Mucosa of rectum (tissue), 2 donors: ENCODE measurements around the gene CYREN.
"Not testable (repeated sequence)": the region's sequence is repeated elsewhere in the genome, so short reads cannot be mapped to it uniquely, and the experiment has no call there.

Source experiments
- H3K27ac ChIP-seq, 2 donors: one replicate each; pipeline ENCODE4 v1.7.0; 2013; ENCODE audit warnings: inconsistent platforms in 2 of 2, low read depth in 2 of 2, low read length in 2 of 2
- H3K27me3 ChIP-seq, 2 donors: one replicate each; pipeline ENCODE4 v1.7.0; 2013; ENCODE audit warnings: low read length in 2 of 2; ENCODE audit not compliant: control insufficient read depth in 2 of 2, insufficient read depth in 2 of 2
- H3K36me3 ChIP-seq, 2 donors: one replicate each; pipeline ENCODE4 v1.7.0; 2013; ENCODE audit warnings: low read length in 2 of 2; ENCODE audit not compliant: control insufficient read depth in 2 of 2, insufficient read depth in 2 of 2
- H3K4me1 ChIP-seq, 2 donors: one replicate each; pipeline ENCODE4 v1.7.0; 2013; ENCODE audit warnings: low read length in 2 of 2, mild to moderate bottlenecking in 1 of 2; ENCODE audit not compliant: control insufficient read depth in 2 of 2, insufficient read depth in 2 of 2
- H3K4me3 ChIP-seq, 2 donors: one replicate each; pipeline ENCODE4 v1.7.0; 2013; ENCODE audit warnings: low read length in 2 of 2
- H3K9ac ChIP-seq, 2 donors: one replicate each; pipeline ENCODE4 v1.7.0; 2013; ENCODE audit warnings: low read length in 2 of 2, low read depth in 1 of 2, mild to moderate bottlenecking in 1 of 2
- H3K9me3 ChIP-seq, 2 donors: one replicate each; pipeline ENCODE4 v1.7.0; 2013; ENCODE audit warnings: low read length in 2 of 2; ENCODE audit not compliant: control insufficient read depth in 2 of 2
- donor health status: healthy.
- donor health status: Normal muscosa, but diverticular disease.

CYREN gene

GRCh38 chr7:135179321-135179925 is 8.9 kb upstream of the CYREN start:
- Histone ChIP-seq H3K4me3 (no peak overlapping the region), H3K27me3 (no peaks in the 10 kb centered on the region), H3K9ac (no peak overlapping the region), H3K27ac (no peak overlapping the region), H3K9me3 (peaks cover 13 to 15% of the 10 kb centered on the region in 2 donors), H3K4me1 (no peaks in the 10 kb centered on the region), H3K36me3 (peaks cover 4 to 9% of the 10 kb centered on the region in 2 donors)

- no peak overlapping the region for H3K4me3 ChIP-seq
- H3K4me1 ChIP-seq = no peaks in the 10 kb centered on the region
- no peaks in the 10 kb centered on the region for H3K27me3 ChIP-seq
- peaks cover 0 to 6% of the 10 kb centered on the region in 2 donors for H3K36me3 ChIP-seq
- H3K9me3 ChIP-seq = peaks cover 13 to 15% of the 10 kb centered on the region in 2 donors
- no peak overlapping the region for H3K27ac ChIP-seq
- no peak overlapping the region for H3K9ac ChIP-seq
These were observed 7.9 kb upstream of the CYREN start for GRCh38 chr7:135178364-135178763.

GRCh38 chr7:135177028-135177696 is 6.7 kb upstream of the CYREN start:
- Histone ChIP-seq H3K36me3 (no peaks in the 10 kb centered on the region), H3K27me3 (no peaks in the 10 kb centered on the region), H3K9me3 (peaks cover 12% of the 10 kb centered on the region in 2 donors), H3K4me1 (no peaks in the 10 kb centered on the region), H3K4me3 (no peak overlapping the region), H3K27ac (no peak overlapping the region), H3K9ac (no peak overlapping the region)

- H3K27ac ChIP-seq = no peak overlapping the region
These were observed 5.4 kb upstream of the CYREN start for GRCh38 chr7:135175931-135176330.

GRCh38 chr7:135174941-135175340 is 4.4 kb upstream of the CYREN start:
- Histone ChIP-seq H3K4me3 (no peak overlapping the region), H3K36me3 (no peaks in the 10 kb centered on the region), H3K9me3 (no peaks in the 10 kb centered on the region), H3K27ac (no peak overlapping the region), H3K27me3 (no peaks in the 10 kb centered on the region), H3K4me1 (peaks cover 1 to 3% of the 10 kb centered on the region in 2 donors), H3K9ac (no peak overlapping the region)

More at GRCh38 chr7:135175931-135176330, 5.4 kb upstream of the CYREN start:
- Histone ChIP-seq H3K4me1 (peaks cover 0 to 3% of the 10 kb centered on the region in 2 donors), H3K9me3 (peaks cover 2% of the 10 kb centered on the region in 2 donors), H3K36me3 (no peaks in the 10 kb centered on the region), H3K9ac (no peak overlapping the region), H3K4me3 (no peak overlapping the region), H3K27me3 (no peaks in the 10 kb centered on the region)

GRCh38 chr7:135173916-135174315 is 3.4 kb upstream of the CYREN start:
- not testable (repeated sequence) for H3K9me3 ChIP-seq, H3K27ac ChIP-seq, H3K36me3 ChIP-seq, H3K27me3 ChIP-seq, H3K4me3 ChIP-seq, H3K9ac ChIP-seq
- H3K4me1 ChIP-seq = peaks cover 11 to 13% of the 10 kb centered on the region in 2 donors

GRCh38 chr7:135171581-135172291 is 1.2 kb upstream of the CYREN start:
- H3K9ac ChIP-seq, H3K27me3 ChIP-seq, H3K9me3 ChIP-seq: not testable (repeated sequence)
- H3K36me3 ChIP-seq = peaks cover 17 to 20% of the 10 kb centered on the region in 2 donors
- peak overlapping the region; percentile 54 to 96 for H3K27ac ChIP-seq
- H3K4me1 ChIP-seq = peaks cover 21% of the 10 kb centered on the region in 2 donors
- peak overlapping the region in 1 of 2 donors; percentile 13 for H3K4me3 ChIP-seq

GRCh38 chr7:135170998-135171481 is 533 bp upstream of the CYREN start:
- Histone ChIP-seq H3K36me3 (peaks cover 24 to 27% of the 10 kb centered on the region in 2 donors), H3K4me3 (peak overlapping the region; percentile 69 to 83), H3K9ac (peak overlapping the region; percentile 70 to 95), H3K27ac (peak overlapping the region; percentile 92 to 96), H3K4me1 (peaks cover 21% of the 10 kb centered on the region in 2 donors)
- H3K9me3 ChIP-seq, H3K27me3 ChIP-seq: not testable (repeated sequence)

- no peaks in the 10 kb centered on the region for H3K27me3 ChIP-seq
- H3K4me3 ChIP-seq = peak overlapping the region; percentile 83 to 87
- peaks cover 35 to 38% of the 10 kb centered on the region in 2 donors for H3K36me3 ChIP-seq
- H3K9me3 ChIP-seq = no peaks in the 10 kb centered on the region
- peak overlapping the region; percentile 91 to 95 for H3K9ac ChIP-seq
- H3K27ac ChIP-seq = peak overlapping the region; percentile 92 to 96
- peaks cover 21% of the 10 kb centered on the region in 2 donors for H3K4me1 ChIP-seq
These were observed 588 bp downstream of the CYREN start for GRCh38 chr7:135169964-135170273.
